SU-DHL-6 (cell line): ENCODE measurements around the gene STK38.

ENCODE experiments used
- H2AFZ ChIP-seq: fragments of 200-600 bp; sonication (generic); 2 replicates; pipeline ENCODE4 v1.6.1; 2014; ENCODE audit warnings: low read depth, mild to moderate bottlenecking, moderate library complexity, mixed read lengths, antibody characterized with exemption, low read length; ENCODE audit not compliant: severe bottlenecking
- H3F3A ChIP-seq: fragments of 200-600 bp; shearing (Covaris generic); 2 replicates; pipeline ENCODE4 v1.6.0; 2016; ENCODE audit warnings: antibody characterized with exemption, mild to moderate bottlenecking; ENCODE audit not compliant: insufficient read depth
- H3K27ac ChIP-seq: fragments of 200-600 bp; sonication (generic); 2 replicates; pipeline ENCODE4 v1.5.1; 2016; ENCODE audit warnings: low read depth, mild to moderate bottlenecking, low read length, moderate library complexity, mixed read lengths
- H3K27me3 ChIP-seq: fragments of 200-600 bp; sonication (generic), shearing (Covaris generic); 2 replicates; pipeline ENCODE4 v1.6.0; 2014; ENCODE audit warnings: mild to moderate bottlenecking, low read length
- H3K36me3 ChIP-seq: fragments of 200-600 bp; sonication (generic); 2 replicates; pipeline ENCODE4 v1.6.1; 2014; ENCODE audit warnings: mild to moderate bottlenecking, low read length, mixed read lengths
- H3K4me2 ChIP-seq: fragments of 300-600, 200-600 bp; shearing (Covaris generic), sonication (generic); 2 replicates; pipeline ENCODE4 v1.6.0; 2014; ENCODE audit warnings: low read length, low read depth, mild to moderate bottlenecking; ENCODE audit not compliant: poor library complexity, severe bottlenecking
- H3K4me3 ChIP-seq: fragments of 200-600 bp; sonication (generic); 2 replicates; pipeline ENCODE4 v1.5.1; 2014; ENCODE audit warnings: antibody characterized with exemption, low read length, mild to moderate bottlenecking, mixed read lengths; ENCODE audit not compliant: insufficient read depth, poor library complexity, severe bottlenecking
- H3K79me2 ChIP-seq: fragments of 200-600 bp; sonication (generic); 2 replicates; pipeline ENCODE4 v1.6.1; 2014; ENCODE audit warnings: mild to moderate bottlenecking, low read length, moderate library complexity; ENCODE audit not compliant: insufficient read depth
- H3K9ac ChIP-seq: fragments of 200-600 bp; sonication (generic); 2 replicates; pipeline ENCODE4 v1.7.0; 2014; ENCODE audit warnings: mild to moderate bottlenecking, low read length
- H3K9me2 ChIP-seq: fragments of 200-600 bp; sonication (generic); replicated peaks from 2 replicates; pipeline ENCODE4 v1.6.1; 2014; ENCODE audit warnings: low read length; ENCODE audit not compliant: insufficient read depth
- H3K9me3 ChIP-seq: fragments of 200-600 bp; sonication (generic); 2 replicates; pipeline ENCODE4 v1.6.1; 2014; ENCODE audit warnings: low read length, mixed read lengths; ENCODE audit not compliant: insufficient read depth
- H4K20me1 ChIP-seq: fragments of 200-600 bp; sonication (generic); 2 replicates; pipeline ENCODE4 v1.6.1; 2014; ENCODE audit warnings: low read depth, mild to moderate bottlenecking, antibody characterized with exemption, low read length, moderate library complexity, mixed read lengths
- EZH2phosphoT487 ChIP-seq: fragments of 200-600 bp; sonication (generic), shearing (Covaris generic); conservative IDR thresholded peaks from 2 replicates; pipeline ENCODE4 v1.6.1; 2018; ENCODE audit warnings: mild to moderate bottlenecking, antibody characterized with exemption, low read length, moderate library complexity, mixed read lengths
- TF ChIP-seq, protein P1 (sequence below): fragments of 200-600 bp; sonication (generic); IDR thresholded peaks from one replicate; pipeline ENCODE4 v1.5.1; 2017; ENCODE audit warnings: antibody characterized with exemption, mild to moderate bottlenecking, low read length, moderate library complexity; ENCODE audit not compliant: insufficient read depth, poor library complexity, severe bottlenecking

The STK38 gene

DNA sequence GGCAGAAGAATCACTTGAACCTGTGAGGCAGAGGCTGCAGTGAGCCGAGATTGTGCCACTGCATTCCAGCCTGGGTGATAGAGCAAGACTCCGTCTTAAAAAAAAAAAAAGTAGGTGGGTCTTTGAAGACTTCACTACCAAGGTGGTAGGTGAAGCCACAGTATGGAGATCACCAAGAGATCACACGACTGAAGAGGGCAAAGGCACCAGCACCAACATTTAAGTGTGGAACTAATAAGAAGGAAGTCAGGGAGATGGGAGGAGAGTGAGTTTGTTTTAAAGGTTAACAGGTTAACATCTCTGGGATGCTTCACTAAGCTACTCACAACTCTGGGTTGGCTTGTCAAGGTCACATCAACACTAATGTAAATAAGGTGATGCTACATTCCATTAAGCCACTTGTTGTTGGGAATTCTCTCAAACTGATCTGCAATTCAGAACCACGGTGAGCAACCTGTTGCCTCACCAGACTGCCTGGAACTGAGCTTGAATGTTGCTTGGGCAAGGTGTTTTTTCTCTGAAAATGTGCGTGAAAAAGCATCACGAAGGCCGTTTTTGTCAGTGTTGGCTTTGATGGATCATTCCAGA lies 55.8 kb downstream of the STK38 start:
- Histone ChIP-seq H3K9ac (no peak overlapping the region), H3K36me3 (peaks cover 8% of the 10 kb centered on the region)

DNA sequence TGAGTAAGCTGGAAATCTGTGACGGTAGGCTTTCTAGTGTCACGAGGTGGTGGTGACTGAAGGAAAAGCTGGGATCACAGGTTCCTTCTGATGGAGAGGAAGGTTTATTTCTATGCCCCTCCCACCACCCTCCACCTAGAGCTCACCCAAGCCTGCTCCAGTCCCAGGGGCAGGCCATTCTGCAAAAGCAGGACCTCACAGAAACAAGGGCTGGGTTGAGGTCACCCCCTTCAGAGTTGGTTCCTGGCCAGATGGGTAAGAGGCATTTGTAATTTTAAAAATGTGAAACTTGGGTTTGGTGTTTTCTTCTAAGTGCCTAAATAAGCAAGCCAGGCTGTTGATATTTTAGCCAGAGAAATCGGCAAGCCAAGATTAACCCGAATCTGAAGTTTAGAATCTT lies 57.9 kb downstream of the STK38 start:
- Histone ChIP-seq H3K27me3 (no peaks in the 10 kb centered on the region), H3K27ac (no peak overlapping the region), H3K36me3 (peaks cover 10% of the 10 kb centered on the region; the same call in 1 of the 2 replicates), H3K79me2 (no peaks in the 10 kb centered on the region), H3K4me2 (no peak overlapping the region), H3K9me2 (no peaks in the 10 kb centered on the region), H3K9me3 (no peaks in the 10 kb centered on the region), H3K4me3 (no peak overlapping the region), H2AFZ (no peak overlapping the region), H4K20me1 (no peaks in the 10 kb centered on the region), H3K9ac (no peak overlapping the region), H3F3A (peaks cover 24% of the 10 kb centered on the region)
- TF ChIP-seq, protein P1, sequence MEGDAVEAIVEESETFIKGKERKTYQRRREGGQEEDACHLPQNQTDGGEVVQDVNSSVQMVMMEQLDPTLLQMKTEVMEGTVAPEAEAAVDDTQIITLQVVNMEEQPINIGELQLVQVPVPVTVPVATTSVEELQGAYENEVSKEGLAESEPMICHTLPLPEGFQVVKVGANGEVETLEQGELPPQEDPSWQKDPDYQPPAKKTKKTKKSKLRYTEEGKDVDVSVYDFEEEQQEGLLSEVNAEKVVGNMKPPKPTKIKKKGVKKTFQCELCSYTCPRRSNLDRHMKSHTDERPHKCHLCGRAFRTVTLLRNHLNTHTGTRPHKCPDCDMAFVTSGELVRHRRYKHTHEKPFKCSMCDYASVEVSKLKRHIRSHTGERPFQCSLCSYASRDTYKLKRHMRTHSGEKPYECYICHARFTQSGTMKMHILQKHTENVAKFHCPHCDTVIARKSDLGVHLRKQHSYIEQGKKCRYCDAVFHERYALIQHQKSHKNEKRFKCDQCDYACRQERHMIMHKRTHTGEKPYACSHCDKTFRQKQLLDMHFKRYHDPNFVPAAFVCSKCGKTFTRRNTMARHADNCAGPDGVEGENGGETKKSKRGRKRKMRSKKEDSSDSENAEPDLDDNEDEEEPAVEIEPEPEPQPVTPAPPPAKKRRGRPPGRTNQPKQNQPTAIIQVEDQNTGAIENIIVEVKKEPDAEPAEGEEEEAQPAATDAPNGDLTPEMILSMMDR: no peak
- no peak for TF ChIP-seq EZH2phosphoT487

More for the DNA sequence above, 55.8 kb downstream of the STK38 start:
- Histone ChIP-seq H3K27me3 (no peaks in the 10 kb centered on the region), H3K9me3 (no peaks in the 10 kb centered on the region), H3K79me2 (no peaks in the 10 kb centered on the region), H3K9me2 (no peaks in the 10 kb centered on the region), H3K27ac (no peak overlapping the region), H3K4me3 (no peak overlapping the region), H2AFZ (no peak overlapping the region), H3K4me2 (no peak overlapping the region), H3F3A (peaks cover 24% of the 10 kb centered on the region), H4K20me1 (no peaks in the 10 kb centered on the region)
- TF ChIP-seq, protein P1: no peak
- no peak for TF ChIP-seq EZH2phosphoT487

DNA sequence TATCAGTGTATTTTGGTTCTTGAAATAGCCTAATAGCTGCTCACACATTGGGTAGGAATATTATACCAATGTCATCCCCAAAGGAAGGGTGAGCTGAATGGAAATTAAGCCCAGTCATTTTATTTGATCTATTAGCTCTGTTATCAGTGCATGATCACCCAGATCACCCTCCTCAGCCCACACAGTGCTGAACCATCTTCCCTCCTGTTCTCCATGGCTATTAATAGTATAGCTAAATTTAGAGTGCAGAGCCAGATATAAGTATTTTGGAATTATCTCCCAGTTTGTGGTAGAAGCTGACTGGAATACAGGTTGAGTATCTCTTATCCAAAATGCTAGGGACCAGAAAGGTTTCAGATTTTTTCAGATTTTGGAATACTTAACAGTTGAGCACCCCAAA lies 59.1 kb downstream of the STK38 start:
- no peak overlapping the region for H3K4me2 ChIP-seq
- no peaks in the 10 kb centered on the region for H3K9me2 ChIP-seq
- H3K9ac ChIP-seq: no peak overlapping the region
- H3K79me2 ChIP-seq: no peaks in the 10 kb centered on the region
- TF ChIP-seq, protein P1: no peak
- TF ChIP-seq EZH2phosphoT487: no peak
- H3K27me3 ChIP-seq: no peaks in the 10 kb centered on the region
- H3F3A ChIP-seq: peaks cover 12% of the 10 kb centered on the region
- no peak overlapping the region for H3K4me3 ChIP-seq
- no peaks in the 10 kb centered on the region for H4K20me1 ChIP-seq
- no peak overlapping the region for H3K27ac ChIP-seq
- H3K9me3 ChIP-seq: no peaks in the 10 kb centered on the region
- no peak overlapping the region for H2AFZ ChIP-seq
- H3K36me3 ChIP-seq: peaks cover 13% of the 10 kb centered on the region; the same call in 1 of the 2 replicates
